GM06990 (cell line): Measurements from ENCODE around the gene RFLNA.

Source experiments
- DNase-seq: peaks from one replicate; pipeline ENCODE4 v3.0.0-alpha.2; 2011; ENCODE audit not compliant: insufficient read length; ENCODE audit errors: extremely low read depth
- H3K27me3 ChIP-seq: replicated peaks from 2 replicates; pipeline ENCODE4 v1.6.0; 2011; ENCODE audit warnings: low read length; ENCODE audit not compliant: control insufficient read depth, insufficient read depth
- H3K36me3 ChIP-seq: 2 replicates; pipeline ENCODE4 v1.5.1; 2011; ENCODE audit warnings: low read length; ENCODE audit not compliant: control insufficient read depth, insufficient read depth
- H3K4me3 ChIP-seq: replicated peaks from 2 replicates; pipeline ENCODE4 v1.5.1; 2011; ENCODE audit warnings: low read depth, mild to moderate bottlenecking, control low read depth, low read length
- TF ChIP-seq, protein P1 (sequence below): IDR thresholded peaks from 2 replicates; pipeline ENCODE4 v1.5.1; 2011; ENCODE audit warnings: low read length, control low read depth, mild to moderate bottlenecking, inconsistent platforms; ENCODE audit not compliant: insufficient read depth, poor library complexity, severe bottlenecking

The RFLNA gene

DNA sequence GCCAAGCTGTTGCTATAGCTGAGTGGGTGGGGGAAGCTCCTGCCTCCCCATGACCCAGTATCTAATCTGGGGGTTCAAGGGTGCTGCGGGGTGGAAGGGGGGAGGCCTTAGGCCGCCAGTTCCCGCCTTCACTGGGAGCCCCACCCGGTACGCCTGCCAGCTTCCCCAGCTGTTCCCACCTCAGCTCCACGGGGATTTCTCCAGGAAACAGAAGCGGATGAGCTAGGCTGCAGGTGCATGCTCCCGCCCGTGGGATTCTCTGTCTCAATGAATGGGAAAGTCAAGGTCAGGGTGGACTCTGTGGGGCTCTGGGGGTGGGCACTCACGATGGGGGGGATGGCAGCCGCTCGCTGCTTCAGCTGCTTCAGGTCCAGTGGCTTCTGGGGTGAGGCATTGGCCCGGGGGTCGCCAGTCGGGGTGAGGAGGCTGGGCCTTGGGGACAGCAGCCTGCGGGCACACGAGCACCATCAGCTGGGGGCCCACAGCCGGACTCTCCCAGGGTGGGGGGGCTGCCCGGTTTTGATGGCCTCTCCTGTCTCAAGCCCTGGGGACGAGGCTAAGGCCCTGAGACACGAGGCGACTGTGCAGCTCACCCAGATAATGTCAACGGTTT, 68.6 kb downstream of the RFLNA start:
- H3K27me3 ChIP-seq = no peaks in the 10 kb centered on the region
- TF ChIP-seq, protein P1, sequence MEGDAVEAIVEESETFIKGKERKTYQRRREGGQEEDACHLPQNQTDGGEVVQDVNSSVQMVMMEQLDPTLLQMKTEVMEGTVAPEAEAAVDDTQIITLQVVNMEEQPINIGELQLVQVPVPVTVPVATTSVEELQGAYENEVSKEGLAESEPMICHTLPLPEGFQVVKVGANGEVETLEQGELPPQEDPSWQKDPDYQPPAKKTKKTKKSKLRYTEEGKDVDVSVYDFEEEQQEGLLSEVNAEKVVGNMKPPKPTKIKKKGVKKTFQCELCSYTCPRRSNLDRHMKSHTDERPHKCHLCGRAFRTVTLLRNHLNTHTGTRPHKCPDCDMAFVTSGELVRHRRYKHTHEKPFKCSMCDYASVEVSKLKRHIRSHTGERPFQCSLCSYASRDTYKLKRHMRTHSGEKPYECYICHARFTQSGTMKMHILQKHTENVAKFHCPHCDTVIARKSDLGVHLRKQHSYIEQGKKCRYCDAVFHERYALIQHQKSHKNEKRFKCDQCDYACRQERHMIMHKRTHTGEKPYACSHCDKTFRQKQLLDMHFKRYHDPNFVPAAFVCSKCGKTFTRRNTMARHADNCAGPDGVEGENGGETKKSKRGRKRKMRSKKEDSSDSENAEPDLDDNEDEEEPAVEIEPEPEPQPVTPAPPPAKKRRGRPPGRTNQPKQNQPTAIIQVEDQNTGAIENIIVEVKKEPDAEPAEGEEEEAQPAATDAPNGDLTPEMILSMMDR = no peak
- DNase-seq = no peak
- no peak overlapping the region for H3K4me3 ChIP-seq
- H3K36me3 ChIP-seq = peaks cover 42% of the 10 kb centered on the region

DNA sequence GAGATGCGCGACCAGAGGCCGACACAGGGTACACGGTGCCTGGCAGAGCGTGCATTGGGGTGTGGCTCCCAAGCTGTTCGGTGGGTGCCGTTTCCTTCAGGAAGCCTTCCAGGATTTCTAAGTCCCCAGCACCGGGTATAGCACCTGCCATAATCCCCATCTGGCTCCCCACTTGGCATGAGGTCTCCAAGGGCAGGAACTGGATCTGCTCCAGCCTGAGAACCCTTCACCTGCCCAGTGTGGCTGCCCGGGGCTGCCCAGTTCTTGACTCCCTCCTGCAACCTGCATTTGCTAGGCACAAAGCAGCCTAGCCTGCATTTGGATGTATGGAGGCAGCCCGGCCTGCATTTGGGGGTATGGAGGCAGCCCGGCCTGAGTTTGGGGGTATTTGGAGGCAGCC, 69.7 kb downstream of the RFLNA start:
- peaks cover 31% of the 10 kb centered on the region for H3K36me3 ChIP-seq

More for the DNA sequence above, 69.7 kb downstream of the RFLNA start:
- H3K4me3 ChIP-seq = no peak overlapping the region
- DNase-seq = no peak
- no peaks in the 10 kb centered on the region for H3K27me3 ChIP-seq
- TF ChIP-seq, protein P1 = no peak
